Stimulated activated CD8-positive, alpha-beta memory T cell treated with anti-CD3 and anti-CD28 coated beads, Interleukin-2, amount 100 ng/mL, for 48 hours (primary cell): ENCODE results near the gene ZNF512B.
"Not testable (repeated sequence)": the region's sequence is repeated elsewhere in the genome, so short reads cannot be mapped to it uniquely, and the experiment has no call there.

Experiments used
- DNase-seq, 2 donors: peaks; one replicate each; pipeline ENCODE4 v3.0.0-alpha.2; 2020; ENCODE audit warnings: low read depth in 2 of 2

The ZNF512B gene

DNA sequence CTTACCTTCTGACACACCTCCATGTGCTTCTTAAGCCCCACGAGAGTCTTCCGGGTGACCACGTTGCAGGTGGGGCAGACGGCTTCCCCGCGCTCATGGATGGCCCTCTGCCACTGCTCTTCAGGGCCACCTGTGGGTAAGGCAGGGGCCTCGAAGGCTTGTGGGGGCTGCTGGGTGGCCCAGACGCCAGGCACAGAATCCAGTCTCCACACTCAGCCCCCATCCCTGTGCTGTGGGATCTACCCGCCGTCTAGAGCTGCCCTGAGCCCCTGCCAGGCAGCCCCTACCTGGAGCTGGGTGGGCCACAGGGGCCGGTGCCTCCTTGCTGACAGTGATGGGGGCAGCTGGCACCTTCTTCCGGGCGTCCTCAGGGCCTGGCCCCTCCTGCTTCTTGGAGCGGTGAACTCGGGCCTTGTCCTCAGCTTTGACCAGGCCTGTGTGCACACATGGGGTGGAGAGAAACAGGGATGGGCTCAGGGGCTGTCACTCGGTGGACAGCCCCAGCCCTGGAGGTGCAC, 5.9 kb downstream of the ZNF512B start:
- DNase-seq, result no peak

DNA sequence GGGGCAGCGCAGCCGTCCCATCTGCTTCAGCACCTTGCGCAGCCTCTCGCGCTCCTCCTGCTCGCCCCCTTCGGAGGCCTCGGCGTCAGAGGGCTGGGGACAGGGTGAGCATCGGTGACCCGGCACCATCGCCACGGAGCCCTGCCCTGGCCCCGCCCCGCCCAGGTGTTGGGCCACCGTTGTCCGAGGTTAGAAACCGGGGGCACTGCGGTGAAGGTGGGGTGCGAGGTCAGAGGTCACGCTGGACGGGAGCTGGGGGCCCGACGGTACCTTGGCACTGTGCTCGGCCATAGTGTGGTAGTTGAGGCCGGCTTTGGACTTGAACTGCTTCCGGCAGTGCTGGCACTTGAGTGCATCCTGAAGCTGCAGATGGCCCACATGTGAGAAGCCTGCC, 6.4 kb downstream of the ZNF512B start:
- no peak for DNase-seq

DNA sequence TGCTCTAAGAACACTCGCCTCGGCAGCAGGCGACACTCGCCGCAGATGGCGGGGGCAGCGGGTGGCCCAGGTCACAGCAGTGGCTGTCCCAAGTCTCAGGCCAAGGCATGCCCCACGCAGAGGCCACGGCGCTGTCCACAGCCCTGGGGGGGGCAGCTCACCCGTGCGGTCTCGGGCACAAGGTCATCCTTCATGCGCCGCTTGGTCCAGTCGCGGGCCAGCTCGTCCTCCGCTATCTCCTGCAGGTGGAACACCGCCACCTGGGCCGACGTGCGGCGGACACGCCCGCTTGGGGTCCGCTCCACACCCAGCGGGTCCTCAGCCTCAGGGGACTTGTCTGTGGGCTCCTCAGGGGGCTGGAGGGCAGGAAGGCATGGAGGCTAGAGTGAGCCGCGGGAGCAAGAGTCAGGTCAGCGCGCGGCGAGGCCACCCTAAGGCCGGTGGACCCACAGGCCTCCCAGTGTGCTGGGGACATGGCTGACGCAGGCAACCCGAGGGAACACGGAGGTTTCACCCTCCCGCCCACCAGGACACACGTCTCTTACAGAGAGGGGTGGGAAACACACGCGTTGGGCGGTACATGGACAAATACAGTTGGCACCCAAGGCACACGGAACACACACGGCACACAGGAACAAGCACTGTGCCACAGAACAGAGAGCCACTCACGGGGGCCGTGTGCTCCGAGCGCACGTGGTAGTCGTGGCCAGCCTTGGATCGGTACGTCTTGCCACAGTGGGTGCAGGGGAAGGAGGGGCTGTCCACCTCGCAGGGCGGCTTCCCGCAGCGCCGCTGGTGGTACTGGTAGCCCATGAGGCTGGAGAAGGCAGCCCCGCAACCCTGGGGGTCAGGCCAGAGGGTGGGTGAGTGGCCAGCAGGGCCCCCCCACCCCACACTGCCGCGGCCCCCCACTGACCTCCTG, 7.0 kb downstream of the ZNF512B start:
- DNase-seq, result no peak

DNA sequence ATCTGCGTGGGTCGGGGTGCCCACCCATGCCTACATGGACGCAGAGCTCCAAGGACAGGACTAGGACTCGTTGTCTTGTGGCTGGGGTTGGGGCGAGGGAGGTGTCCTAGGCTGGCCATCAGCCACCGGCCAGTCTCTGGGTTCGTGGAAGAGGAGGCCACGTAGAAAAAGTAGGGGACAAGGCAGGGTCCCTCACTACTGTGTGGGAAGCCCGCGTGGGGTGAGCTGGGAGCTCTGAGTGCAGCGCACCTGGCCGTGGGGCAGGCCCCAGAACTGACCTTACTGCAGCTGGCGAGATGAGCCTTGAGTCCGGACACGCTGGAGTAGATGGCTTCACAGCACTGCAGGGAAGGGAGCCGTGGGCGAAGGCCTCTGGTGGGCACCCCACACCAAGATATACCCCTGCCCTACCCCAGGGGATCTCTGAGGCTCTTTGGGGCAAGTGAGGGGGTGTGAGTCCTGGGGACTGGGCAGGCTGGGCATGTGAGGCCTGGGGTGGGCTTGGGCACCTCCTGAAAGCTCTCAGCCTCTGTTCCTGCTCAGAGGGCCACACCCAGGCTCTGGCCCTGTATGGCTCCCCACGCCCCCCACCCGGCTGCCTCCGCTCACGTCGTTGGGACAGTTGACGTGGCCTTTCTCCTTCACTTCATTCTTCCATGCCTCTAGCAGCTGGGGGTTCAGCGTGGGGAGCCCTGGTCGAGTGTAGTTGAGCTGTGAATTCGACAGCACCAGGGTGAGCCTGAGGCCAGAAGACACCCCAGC, 7.9 kb downstream of the ZNF512B start:
- no peak for DNase-seq

DNA sequence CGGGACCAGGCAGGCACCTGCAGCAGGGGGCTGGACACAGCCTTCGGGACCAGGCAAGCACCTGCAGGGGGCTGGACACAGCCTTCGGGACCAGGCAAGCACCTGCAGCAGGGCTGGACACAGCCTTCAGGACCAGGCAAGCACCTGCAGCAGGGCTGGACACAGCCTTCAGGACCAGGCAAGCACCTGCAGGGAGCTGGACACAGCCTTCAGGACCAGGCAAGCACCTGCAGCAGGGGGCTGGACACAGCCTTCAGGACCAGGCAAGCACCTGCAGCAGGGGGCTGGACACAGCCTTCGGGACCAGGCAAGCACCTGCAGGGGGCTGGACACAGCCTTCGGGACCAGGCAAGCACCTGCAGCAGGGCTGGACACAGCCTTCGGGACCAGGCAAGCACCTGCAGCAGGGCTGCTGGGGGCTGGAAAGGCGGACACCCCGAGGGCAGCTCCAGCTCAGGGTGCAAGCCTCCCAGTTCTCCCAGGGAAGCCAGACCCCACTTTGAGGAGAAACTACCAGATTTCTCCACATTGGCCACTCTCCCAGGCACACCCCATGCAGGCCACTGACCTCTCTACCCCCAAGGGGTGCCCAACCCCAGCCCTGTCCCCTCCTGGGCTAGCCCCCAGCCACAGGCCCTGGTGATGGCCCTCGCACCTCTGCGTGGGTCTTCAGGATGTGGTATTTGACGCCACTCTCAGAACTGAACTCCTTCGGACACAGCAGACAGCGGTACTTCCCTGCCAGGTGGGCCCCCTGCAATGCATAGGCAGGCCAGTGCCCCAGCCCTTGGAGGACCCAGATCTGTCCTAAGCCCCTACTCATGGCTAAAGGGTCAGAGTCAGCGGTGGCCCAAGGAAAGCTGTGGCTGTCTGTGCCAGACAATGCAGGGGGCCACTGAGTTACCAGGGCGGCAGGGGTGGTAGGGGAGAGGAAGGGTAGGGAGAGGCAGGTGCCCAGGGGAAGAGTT, 8.8 kb downstream of the ZNF512B start:
- DNase-seq, result not testable (repeated sequence)

DNA sequence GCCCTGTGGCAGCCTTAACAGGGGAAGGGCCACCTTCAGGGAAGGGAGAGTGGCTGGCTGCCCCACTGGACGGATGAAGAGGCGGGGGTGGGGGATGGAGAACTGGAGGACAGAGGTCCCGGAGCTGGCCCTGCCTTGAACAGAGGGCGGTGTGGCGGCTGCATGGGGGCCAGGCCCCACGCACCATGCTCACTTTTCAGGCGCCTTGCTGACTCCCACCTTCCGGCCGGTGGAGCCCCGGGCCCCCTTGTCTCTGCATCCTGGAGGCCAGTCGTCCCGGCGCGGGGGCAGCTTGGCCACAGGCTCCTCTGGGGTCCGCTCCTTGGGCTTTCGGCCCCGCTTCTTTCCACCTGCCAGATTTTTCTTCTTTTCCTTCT, 10.0 kb downstream of the ZNF512B start:
- DNase-seq, result no peak

DNA sequence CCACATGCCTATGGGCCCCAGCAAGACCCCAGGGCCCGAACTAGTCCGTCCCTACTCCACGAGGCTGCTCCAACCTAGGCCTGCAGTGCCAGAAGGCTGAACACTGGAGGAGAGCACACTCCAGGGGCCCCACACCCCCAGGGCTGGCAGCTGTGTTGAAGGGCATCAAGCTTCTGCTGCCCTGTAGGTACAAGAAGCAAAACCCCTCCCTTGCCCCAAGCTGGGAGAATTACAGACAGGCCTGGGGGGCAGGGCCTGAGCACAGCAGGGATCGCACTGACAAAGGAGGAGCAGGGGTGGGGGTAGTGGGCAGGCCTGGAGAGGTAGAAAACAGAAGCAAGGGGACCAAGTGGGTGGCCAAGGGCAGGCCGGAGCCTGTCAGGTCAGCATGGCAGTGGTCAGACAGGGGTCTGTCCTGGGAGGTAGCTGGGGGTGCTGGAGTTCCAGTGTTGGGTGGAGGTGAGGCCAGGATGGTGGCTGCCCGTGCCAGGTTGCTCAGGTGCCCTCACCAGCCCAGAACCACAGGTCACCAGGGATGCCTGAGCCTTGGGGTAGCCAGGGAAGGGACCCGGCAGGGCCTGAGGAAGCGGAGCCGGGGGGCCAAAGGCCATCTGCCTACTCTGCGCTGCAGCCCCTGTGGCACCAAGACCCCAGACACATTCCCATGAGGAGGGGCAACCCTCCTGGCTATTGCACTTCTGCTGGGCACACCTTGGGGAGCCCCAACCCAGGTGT, 10.6 kb downstream of the ZNF512B start:
- DNase-seq, result no peak

DNA sequence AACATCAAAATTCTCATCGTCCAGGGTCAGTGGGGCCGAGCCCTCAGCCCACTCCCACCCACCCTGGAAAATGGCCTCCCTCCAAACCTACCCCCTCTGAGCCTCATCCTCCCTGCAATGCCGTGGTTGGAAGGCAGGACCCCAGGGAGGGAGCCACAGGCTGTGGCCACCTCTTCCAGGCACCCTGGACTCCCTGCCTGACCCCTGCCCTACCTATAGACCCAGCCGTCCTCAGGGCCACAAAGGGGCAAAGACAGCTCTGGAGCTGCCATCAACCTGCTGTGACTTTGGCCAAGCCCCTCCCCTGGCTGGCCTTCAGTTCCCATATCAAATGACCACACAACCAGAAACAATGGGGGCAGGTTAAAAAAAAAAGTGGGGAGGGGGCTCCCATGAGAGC, 11.3 kb downstream of the ZNF512B start:
- no peak for DNase-seq

DNA sequence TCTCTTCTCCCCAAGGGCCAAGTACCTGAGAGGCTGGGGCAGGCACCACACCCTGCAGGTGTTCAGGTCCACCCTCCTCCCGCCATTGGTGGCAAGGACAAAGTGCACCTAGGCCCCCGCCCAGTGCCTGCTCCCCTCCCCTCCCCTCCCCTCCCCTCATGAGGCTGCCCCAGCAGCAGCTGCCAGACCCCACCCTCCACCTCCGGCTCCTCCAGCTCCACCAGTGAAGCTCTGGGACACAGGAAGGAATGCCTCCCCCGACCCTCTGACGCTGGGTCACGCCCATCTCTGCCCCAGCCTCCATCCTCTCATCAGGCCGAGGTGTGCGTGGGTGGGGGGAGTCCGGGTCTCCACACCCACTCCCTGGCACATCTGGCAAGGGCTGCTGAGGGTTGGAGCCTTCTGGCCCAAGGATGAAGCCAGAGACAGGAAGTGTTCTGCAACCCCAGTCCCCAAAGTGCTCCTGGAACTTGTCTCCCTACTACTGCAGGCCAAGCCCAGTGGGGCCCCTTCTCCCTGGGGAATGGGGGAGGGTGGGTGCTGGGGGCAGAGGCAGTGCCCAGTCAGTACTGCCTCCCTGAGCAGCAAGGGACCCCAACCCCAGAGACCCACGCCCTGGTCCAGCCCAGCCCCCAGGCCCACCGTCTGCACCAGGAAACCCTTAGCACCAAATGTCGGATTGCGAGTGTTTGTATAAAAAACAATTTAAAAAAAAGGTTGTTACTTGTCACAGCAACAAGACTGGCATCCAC, 11.9 kb downstream of the ZNF512B start:
- no peak for DNase-seq

DNA sequence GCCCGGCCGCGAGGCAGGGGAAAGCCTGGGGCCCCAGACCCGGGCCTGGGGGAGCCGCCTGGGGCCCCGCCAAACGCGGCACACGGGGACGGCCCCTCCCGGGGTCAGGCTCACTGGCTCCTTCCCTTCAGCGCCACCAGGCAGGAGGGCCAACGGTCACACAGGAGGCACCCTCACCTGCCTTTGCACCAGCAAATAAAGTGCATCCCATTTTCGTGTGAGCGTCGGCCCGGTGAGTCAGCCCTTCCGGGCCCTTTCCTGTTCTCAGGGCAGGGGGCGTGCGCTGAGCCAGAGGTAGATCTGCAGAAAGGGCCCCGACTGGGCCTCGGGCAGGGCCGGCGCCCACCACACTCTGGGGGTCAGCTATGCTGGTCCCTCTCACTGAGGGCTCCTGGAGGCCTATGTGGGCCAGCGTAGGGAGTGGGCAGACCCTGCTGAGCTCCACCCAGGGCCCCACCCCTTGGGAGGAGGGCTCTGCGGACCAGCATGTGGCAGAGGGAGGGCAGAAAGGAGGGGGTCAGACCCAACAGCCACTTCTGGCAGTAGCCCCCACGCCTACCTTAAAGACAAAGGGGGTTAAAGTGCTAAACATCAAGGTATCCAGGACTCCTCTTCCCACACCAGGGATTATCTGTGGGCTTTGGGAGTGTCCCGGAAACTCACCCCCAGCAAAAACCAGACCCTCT, 12.6 kb downstream of the ZNF512B start:
- peak in 1 of 2 donors; percentile 64 for DNase-seq

DNA sequence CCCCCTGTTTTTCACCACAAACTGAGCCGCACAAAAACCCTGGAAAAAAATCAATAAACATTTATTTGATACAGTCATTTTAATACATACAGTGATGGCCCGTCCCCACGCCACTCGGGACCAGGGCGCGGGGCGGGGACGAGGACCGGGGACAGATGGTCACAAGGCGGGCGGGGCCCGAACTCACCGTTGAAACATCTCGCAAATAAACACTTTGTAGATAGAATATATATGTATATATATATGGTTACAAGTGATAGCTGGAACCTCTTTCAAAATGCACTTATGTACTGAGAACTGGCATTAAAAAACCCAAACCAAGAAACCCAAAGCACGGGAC, 13.1 kb downstream of the ZNF512B start:
- DNase-seq, result no peak

DNA sequence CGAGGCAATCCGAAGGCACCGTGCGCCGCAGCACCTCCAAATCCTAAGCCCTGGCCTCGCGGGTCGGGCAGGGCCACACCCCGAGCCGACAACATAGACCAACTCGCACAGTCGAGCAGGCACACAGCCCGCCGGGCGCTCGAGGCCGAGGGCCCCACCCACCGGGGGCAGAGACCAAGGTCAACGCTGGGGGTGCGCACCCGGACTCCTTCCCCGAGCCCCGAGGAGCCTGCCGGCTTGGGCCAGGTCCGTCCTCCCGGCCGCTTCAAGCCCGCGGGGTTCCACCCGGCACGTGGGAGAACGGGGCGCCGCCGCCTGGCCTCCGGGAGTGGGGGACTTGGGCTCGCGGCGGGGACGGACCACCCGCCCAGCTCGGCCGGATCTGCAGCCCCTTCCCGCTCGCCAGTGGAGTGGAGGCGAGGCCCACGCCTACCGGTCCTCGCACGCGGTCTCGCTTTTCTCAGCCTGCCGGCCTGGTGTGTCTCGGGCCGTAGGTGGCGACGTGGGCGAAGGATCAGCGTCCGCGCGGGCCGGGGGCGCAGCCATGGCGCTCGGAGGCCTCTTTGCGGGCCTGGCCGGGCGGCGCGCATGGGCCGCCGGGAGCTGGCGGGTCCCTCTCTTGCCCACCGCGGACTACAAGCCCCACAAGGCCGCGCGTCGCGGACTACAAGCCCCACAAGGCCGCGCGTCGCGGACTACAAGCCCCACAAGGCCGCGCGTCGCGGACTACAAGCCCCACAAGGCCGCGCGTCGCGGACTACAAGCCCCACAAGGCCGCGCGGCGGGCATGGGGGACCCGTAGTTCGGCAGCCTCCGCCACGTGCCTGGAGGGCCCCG, 13.7 kb downstream of the ZNF512B start, which contains the start of gene UCKL1:
Gene UCKL1, minus strand, starts transcription at position 590 of the 837 bp plus-strand sequence. Its CDS starts 44 bp downstream, at position 546.
- peak; percentile 82 to 83 for DNase-seq

DNA sequence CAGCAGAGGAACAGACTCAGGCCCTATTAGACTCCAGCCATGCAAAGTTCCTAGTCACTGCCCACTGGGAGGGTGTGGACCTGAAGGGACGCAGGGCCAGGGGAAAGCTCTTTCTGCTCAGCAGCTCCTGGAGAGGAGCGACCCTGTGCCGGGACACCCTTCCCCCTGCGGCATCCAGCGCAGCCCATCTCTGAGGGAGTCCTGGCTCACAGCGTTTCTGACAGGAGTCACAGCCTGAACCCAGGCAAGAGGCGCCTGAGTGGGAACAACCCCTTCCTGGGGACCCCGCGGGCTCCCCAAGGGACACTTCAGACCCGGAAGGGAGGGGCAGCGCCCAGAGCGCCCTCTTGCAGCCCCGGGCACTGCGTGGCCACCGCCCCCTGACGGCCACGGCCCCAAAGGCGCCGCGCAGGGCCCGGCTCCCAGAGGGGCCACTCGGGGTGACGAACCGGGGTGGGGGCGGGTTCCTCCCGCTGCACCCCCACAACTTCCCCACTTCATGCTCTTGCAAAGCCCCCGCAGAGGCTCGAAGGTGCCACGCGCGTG, 14.4 kb downstream of the ZNF512B start:
- no peak for DNase-seq

DNA sequence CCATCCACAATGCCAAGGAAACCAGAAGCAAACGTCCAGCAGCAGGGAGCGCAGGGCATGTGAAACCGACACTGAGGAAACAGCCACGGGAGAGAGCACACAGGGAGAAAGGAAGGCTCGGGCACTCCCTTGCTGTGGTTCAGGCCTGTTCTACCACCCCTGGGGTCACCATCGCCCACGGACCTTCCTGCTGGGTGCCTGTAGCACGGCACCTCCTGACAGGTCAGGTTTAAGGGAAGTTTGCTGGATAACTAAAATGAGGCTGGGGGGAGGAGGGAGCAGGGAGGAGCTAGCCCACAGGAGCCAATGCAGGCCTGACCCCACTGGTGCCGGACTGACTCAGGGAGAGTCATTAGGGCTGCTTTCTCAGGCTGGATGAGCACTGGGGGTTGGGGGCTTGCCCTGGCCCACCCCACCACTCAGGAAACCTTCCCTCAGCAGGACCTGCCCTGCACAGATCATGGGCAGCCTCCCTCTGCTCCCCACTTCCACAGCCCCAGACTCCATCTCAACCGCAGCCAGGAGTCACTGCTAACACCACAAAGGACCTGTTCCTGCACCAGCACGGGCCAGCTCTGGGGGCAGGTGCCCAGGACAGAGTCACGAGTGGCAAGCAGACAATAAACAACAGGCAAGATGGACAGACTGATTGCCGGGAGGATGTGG, 15.8 kb downstream of the ZNF512B start:
- DNase-seq, result no peak

DNA sequence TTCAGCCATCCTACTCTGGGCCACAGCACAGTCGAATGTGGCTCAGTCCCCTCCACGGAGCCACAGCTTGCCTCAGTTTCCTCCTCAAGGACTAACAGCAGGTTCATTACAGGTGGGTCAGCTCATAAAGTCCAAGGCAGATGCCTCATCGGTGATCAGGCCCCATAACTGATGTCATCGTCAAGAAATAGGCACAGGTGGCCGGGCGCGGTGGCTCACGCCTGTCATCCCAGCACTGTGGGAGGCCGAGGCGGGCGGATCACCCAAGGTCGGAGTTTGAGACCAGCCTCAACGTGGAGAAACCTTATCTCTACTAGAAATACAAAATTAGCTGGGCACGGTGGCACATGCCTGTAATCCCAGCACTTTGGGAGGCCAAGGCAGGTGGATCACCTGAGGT, 17.0 kb downstream of the ZNF512B start:
- DNase-seq, result no peak

DNA sequence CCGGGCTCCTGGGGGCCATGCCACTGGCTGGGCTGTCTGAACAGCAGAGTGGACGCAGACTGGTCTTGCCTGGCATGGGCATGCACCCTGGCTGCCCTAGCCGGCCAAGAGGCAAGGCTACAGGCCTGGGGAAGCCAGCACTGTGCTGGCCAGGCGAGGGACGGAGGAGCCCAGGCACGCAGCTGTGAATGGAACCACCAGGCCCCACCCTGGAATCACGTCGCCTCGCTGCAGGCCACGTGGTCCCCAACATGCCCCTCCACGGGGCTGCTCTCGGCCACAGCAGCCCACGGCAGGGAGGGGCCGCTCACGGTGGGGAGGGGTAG, 17.6 kb downstream of the ZNF512B start:
- DNase-seq, result no peak

DNA sequence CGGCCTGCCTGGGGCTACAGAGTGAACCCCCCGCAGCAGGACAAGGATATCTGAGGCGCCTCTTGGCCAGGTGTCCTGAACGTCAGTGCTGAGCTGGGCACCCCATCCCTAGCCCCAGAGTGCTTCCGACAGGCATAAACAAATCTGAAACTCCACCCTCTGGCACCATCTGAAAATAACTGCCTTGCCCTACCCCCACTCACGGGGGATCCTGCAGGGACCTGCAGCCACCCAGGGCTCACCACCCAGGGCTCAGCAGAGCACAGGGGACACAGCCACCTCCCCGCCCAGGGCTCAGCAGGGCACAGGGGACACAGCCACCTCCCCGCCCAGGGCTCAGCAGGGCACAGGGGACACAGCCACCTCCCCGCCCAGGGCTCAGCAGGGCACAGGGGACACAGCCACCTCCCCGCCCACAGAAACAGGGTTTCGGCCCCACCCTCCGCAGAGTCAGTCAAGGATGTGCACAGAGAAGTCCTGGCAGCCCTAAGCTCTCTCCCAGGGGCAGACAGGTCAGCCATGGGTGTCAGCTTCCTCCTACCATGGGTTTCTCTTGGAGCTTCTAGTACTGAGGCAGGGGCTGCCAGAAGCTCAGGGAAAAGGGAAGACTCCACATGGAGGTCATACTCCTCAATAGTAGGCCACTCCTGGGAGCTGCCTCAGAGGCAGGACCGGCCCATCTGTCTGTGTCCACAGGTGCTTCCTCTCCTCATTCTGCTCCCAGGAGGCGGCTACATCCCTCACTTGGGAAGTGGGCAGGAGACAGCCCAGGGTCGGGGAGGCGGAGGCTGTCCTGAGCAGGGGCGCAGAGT, 18.1 kb downstream of the ZNF512B start:
- DNase-seq, result no peak
